ENCODE results near the gene PRRG3.

DNA sequence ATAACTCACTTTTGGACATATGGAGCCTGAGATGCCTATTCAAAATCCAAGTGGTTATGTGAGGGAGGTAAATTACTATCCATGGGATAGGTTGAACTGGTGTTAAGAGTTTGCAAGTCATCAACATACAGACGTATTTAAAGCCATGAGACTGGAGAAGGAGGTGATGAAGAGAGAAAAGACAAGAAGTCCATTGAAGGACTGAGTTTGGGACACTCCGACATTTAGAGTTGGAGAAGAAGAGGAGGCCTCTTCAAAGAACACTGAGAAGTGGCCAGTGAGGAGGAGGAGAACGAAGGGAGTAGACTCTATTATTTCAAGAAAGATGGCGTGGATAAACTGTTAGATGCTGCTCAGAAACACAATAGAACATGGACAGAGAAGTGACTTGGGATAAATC, 39.2 kb downstream of the PRRG3 start, which contains the start of gene CNGA2:
- TF ChIP-seq, protein P1, sequence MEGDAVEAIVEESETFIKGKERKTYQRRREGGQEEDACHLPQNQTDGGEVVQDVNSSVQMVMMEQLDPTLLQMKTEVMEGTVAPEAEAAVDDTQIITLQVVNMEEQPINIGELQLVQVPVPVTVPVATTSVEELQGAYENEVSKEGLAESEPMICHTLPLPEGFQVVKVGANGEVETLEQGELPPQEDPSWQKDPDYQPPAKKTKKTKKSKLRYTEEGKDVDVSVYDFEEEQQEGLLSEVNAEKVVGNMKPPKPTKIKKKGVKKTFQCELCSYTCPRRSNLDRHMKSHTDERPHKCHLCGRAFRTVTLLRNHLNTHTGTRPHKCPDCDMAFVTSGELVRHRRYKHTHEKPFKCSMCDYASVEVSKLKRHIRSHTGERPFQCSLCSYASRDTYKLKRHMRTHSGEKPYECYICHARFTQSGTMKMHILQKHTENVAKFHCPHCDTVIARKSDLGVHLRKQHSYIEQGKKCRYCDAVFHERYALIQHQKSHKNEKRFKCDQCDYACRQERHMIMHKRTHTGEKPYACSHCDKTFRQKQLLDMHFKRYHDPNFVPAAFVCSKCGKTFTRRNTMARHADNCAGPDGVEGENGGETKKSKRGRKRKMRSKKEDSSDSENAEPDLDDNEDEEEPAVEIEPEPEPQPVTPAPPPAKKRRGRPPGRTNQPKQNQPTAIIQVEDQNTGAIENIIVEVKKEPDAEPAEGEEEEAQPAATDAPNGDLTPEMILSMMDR (IDR thresholded peaks at IDR 0.05), result no peak
- TF ChIP-seq EZH2 (IDR thresholded peaks at IDR 0.05), result no peak
